ENCODE results near the gene DIS3L.
"Not testable (repeated sequence)": the region's sequence is repeated elsewhere in the genome, so short reads cannot be mapped to it uniquely, and the experiment has no call there.

Gene DIS3L

DNA sequence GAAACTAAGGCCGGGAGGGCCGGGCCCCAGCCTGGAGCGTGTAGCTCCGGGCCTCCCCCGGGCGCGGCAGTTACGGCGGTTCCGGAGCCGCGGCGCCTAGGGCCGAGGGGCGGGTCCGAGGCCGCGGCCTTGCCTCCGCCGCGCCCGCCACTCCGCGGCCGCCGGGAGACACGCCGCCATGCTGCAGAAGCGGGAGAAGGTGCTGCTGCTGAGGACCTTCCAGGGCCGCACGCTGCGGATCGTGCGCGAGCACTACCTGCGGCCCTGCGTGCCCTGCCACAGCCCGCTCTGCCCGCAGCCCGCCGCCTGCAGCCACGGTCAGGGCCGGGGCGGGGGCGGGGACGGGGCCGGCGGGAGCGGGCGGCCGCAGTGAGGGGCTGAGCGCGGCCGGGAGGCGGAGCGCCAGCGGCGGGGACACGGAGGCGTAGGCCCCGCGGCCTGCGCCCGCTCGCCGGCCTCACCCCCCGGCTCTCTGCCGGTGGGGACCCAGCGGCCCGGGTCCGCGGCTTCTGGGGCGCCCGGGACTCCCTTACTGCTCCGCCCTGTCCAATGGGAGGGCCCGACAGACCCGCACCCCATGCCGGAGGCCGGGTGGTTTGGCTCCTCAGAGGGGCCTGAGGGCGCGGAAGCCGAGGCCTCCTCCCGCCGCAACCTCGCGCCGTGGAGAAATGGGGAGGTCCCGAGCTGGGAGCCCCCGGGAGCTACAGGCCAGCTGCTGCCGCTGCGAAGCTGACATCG is at the start of gene DIS3L:
Gene DIS3L, plus strand, starts transcription at position 150 of the 738 bp plus-strand sequence. Its CDS starts 29 bp downstream, at position 179.
- no peak for DNase-seq

- DNase-seq, result not testable (repeated sequence)
These were observed 47.5 kb upstream of the DIS3L start for GRCh38 chr15:66245832-66246231.

GRCh38 chr15:66246937-66247336 is 46.4 kb upstream of the DIS3L start:
- DNase-seq, result no peak

DNA sequence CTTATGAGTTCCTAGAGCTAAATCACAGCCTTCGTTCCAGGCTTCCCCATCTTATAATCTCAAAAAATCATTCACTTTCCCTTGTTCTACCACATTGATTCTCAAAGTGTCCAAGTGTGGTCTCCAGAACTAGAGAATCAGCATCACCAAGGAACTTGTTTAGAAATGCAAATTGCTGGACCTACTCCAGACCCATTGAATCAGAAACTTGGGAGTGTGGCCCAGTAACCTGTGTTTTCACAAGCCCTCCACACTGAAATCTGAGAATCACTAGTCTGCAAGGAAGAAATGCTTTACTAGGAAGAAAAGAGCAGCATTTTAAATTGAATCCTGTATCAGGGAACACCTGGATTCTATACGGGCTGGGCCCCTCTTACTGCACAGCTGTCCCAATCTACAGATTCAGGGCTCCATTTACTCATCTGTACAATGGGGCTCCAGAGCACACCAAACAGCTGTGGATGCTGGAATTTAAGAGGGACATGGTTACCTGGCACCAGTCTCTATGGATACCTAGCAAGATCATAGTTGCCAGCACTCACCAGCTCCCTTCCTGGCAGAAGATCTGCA is 43.7 kb upstream of the DIS3L start:
- no peak for DNase-seq

DNA sequence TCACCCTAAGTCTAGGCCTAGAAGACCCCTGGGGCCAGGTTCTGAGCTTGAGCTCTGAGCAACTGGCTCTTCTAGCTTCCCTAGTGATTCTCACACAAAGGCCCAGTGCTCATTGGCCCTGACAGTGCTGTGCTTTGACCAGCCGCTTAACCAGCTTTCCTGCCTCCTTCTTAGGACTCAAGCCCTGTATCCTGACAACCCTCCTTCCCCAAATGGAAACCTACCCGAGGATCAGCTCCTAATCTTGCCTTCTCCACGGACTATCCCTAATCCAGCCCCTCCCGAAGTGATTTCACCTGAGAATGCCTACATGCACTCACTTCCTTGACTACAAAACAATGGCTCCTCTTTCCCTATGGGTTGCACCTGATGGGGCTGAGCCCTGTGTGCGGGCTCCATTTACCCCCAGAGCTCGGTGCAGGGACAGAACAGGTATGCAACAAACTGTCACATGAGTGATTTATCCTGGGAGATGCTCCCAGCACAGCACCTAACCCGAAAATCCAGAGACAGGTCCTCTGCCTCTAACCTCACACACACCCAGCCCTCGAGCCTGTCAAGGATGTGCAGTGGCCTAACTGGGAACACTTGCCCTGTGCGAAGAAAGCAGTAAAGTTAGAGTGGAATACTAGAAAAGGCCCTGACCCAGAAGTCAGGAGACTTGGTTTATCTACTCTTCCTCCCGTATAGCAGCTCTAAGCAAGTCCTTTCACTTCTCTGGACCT is 42.1 kb upstream of the DIS3L start:
- DNase-seq, result no peak

DNA sequence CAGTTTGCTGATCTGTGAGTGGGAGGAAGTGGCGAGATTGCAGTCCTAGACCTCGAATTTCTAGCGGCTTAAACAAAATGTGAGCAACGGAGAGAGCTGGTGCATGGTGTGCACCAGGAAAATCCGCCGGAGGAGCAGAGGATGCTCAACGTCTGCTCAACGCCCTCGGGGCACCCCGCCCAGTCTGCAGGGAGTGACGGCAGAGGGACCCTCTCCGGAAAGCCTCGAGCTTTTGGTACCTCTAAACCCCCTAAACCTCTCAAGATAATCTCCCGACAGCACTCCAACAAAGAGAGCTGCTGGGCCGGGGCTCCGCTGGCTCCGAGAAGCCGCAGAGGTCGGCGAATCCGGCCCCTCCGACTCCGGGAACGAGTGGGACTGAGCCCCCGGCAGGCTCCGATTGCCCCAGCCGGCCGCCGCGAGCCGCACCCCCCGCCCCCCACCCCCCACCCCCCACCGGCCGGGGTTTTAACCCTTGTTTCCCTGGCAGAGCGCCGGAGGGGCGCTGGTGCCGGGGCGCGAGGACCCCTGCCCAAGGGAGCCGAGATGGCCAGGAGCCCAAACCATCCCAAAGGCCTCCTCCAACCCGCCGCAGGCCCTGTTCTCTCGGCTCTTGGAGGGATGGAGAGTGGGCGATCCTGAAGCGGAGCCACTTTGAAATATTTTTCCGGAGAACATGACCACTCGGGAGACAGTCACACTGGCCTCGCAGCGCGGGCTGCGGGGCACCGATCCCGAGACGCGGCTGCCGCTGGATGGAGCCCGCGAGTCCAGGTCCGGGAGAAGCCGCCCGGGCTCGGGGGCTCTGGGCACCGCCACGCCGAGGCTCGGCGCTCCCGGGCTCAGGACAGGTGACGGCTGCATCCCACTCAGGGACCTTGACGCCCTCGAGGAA is 41.3 kb upstream of the DIS3L start:
- no peak for DNase-seq

GRCh38 chr15:66252685-66253417 is 40.5 kb upstream of the DIS3L start:
- no peak for DNase-seq

GRCh38 chr15:66253418-66254088 is 39.8 kb upstream of the DIS3L start, which contains the start of gene MEGF11:
MEGF11 (minus strand) TSS chr15:66253750; CDS start chr15:66128403, 125,347 bp downstream.
- no peak for DNase-seq

GRCh38 chr15:66254089-66254950 is 39.0 kb upstream of the DIS3L start:
- DNase-seq, result no peak

- no peak for DNase-seq
These were observed 38.3 kb upstream of the DIS3L start for GRCh38 chr15:66254951-66255676.

DNA sequence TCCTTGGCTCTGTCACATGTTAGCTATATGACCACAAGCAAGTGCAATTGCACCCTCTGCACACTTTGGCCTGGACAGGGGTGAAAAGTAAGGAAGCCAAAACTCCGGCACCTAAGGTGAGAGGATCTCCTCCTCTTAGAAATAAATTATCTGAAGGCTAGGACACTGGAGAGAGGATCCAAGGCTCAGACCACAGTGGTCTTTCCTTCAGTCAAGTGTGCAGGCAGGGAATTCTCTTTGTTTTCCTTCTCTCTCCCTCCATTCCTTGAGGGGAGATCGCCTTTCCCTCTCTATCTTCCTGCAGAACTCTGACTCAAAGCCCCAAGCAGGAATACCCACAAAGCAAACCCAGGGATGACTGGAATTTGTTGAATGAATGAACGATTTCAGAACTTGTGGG is 36.7 kb upstream of the DIS3L start:
- DNase-seq, result no peak

GRCh38 chr15:66261056-66261455 is 32.3 kb upstream of the DIS3L start:
- DNase-seq, result no peak

GRCh38 chr15:66262837-66263236 is 30.5 kb upstream of the DIS3L start:
- not testable (repeated sequence) for DNase-seq

DNA sequence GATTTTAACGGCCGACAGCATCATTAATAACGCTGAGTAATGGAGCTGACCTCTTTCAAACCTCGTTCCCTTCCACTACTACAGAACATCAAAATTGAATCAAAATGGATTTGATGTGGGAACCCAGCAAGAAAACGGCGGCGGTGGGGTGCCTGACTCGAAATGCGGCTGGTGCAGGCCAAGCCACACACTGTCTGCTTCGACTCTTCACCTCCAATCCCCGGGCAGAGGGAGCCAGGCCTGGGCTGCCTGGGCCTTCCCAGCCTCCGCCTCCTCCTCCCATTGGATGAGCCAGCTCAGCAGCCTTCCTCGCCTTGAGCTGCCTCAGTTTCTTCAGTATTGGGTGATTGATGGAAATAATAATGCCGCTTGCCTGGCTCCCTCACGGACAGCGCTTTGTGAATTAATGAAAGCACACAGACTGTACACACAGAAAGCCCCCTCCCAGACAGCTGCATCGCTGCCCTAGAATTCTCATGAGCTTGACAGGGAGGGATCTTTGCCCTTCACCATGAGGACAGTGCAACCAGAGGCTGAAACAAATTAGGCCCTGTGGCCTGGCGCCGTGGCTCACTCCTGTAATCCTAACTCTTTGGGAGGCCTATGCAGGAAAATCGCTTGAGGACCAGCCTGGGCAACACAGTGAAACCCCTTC is 28.4 kb upstream of the DIS3L start:
- DNase-seq, result no peak

- DNase-seq, result no peak
These were observed 23.9 kb upstream of the DIS3L start for GRCh38 chr15:66269326-66270090.

DNA sequence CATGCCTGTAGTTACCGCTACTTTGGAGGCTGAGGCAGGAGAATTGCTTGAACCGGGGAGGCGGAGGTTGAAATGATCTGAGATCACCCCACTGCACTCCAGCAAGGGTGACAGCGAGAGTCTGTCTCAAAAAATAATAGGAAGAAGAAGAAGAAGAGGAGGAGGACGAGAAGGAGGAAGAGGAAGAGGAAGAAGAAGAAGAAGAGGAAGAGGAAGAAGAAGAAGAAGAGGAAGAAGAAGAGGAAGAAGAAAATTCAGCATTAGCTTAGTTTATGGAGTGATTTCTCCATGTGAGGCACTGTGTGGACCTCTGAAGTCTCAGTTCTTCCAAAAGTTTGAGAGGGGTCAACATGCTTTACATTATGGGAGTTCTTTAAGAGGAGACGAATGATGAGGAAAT is 22.4 kb upstream of the DIS3L start:
- DNase-seq, result no peak

DNA sequence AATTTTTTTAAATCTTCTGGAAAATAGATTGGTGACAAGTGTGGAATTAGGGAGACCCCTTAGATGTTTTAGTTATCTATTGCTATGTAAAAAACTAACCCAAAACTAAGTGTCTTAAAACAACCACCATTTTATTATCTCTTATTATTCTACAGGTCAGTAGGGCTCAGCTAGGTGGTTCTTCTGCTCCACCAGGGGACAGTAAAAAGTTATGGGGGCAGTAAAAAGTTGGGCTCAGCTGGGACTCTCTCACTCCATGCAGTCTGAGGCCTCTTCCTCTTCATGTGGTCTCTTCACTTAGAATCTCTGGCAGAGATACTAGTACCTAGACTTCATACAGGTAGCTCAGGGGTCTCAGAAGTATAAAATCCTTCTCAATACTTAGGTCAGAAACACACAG is 18.0 kb upstream of the DIS3L start:
- no peak for DNase-seq

- no peak for DNase-seq
These were observed 16.8 kb upstream of the DIS3L start for GRCh38 chr15:66276546-66276945.

DNA sequence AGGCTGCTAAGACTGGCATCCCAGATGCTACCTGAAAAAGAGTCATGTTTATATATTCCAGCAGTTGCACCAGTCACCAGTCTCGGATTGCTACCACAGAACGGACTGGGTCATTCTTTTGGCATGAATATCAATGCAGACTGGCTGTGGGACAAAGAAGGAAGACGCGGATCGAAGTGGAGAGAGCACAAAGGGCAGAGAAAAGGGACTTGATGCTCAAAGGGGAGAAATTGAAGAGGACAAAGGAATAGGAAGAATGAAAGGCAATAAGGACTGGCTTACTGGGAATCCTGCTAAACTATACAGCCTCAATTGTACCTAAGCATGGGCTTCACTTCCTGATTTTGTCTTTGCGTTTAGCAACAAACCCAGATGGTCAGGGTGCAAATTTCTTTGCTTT is 15.3 kb upstream of the DIS3L start:
- DNase-seq, result no peak
